Measurements from ENCODE around the gene ABCB10.

GRCh38 chr1:229557913-229558414, 543 bp downstream of the ABCB10 start:
- TF ChIP-seq CTCF (IDR thresholded peaks at IDR 0.05), result no peak
- TF ChIP-seq POLR2AphosphoS5 (IDR thresholded peaks at IDR 0.05), result no peak
